CD4-positive, alpha-beta T cell treated with Interleukin-2 at 100 ng/mL for 4 hours (primary cell): Measurements from ENCODE around the gene ITPK1.

Source experiments
- DNase-seq: peaks from one replicate; pipeline ENCODE4 v3.0.0-alpha.2; 2020; ENCODE audit warnings: low spot score

ITPK1 gene

GRCh38 chr14:92888896-92889295 lies 226.8 kb downstream of the ITPK1 start:
- DNase-seq = no peak

- DNase-seq = no peak
These were observed 228.6 kb downstream of the ITPK1 start for GRCh38 chr14:92887157-92887556.
